ENCODE data around the gene PDZRN4.
A peak's percentile ranks its signal among the peaks of the same experiment; 100 is the strongest.

Gene PDZRN4

DNA sequence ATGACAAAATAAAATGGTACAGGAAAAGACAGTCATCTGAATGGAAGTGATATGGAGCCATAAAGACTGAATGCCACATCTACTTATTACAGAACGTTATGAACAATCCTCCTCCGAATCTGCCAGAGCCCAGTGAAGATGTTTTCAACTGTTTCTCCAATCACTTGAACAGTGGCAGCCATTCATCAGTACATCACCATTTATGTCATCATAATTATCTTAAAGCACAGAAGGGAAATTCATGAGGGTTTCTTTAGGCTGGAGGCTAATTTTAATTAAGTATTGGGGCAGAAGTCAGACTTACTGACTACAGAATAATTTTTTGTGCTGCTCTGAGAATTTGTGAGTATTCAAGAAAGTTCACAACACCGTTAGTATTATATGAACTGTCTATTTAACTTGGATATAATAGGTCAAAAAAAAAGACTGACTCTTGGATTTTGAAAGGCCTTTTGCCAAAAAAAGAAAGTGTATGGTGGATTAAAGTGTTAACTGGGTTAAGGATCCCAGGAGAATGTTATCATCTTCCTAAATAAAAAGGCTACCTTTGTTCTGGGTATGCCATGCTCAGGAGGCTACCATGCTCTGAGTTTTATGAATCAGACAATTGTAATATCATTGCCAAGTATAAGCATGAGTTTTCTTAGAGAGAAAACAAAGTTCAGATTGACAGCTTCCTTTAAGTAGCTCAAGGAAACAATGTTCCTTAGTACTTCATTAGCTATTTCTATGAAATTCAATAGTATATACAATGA, 40.1 kb downstream of the PDZRN4 start:
- TF ChIP-seq, protein P1, sequence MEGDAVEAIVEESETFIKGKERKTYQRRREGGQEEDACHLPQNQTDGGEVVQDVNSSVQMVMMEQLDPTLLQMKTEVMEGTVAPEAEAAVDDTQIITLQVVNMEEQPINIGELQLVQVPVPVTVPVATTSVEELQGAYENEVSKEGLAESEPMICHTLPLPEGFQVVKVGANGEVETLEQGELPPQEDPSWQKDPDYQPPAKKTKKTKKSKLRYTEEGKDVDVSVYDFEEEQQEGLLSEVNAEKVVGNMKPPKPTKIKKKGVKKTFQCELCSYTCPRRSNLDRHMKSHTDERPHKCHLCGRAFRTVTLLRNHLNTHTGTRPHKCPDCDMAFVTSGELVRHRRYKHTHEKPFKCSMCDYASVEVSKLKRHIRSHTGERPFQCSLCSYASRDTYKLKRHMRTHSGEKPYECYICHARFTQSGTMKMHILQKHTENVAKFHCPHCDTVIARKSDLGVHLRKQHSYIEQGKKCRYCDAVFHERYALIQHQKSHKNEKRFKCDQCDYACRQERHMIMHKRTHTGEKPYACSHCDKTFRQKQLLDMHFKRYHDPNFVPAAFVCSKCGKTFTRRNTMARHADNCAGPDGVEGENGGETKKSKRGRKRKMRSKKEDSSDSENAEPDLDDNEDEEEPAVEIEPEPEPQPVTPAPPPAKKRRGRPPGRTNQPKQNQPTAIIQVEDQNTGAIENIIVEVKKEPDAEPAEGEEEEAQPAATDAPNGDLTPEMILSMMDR (IDR thresholded peaks at IDR 0.05; ENCODE audit: insufficient read depth, low read depth, low read length, missing control alignments): no peak
- H3K4me3 ChIP-seq (ENCODE audit: low read length): no peak overlapping the region
- DNase-seq (ENCODE audit: low read depth): no peak

DNA sequence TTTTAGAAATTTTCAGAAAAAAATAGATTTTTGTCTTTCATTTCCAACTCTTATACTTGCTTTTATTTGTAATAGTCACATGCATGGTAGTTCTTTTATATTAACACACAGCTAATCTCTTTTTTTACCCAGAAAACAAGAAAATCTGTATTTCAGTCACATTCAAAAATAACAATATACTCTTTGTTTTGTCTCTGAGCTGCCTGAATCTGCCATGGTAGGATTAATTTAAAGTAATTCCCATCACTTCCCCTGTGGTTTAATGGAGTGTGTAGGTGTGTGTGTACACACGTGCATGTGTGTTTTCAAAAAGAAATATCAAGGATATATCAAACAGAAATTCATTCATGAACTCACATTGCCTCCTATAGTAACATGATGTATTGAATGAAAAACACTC, 42.6 kb downstream of the PDZRN4 start:
- H3K4me3 ChIP-seq (ENCODE audit: low read length): no peak overlapping the region
- no peak for DNase-seq (ENCODE audit: low read depth)
- TF ChIP-seq, protein P1 (IDR thresholded peaks at IDR 0.05; ENCODE audit: insufficient read depth, low read depth, low read length, missing control alignments): no peak

DNA sequence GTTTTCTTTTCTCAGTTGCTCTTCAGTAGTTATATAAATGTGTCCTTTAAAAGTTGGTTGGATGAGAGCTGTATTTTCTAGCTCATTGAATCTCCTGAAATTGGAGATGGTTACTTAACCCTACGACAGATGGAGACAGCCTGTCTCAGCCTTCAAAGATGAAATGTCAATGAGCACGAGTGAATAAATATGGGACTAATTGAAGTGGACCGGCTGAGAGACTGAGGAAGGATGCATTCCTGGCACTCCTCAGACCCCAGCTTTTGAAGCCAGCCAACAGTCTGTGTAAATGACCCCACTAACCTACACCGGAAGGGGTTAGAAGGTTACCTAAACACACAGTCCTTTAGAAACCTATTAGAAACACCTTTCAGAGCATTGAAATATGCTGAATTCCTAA, 46.6 kb downstream of the PDZRN4 start:
- H3K4me3 ChIP-seq (ENCODE audit: low read length): no peak overlapping the region
- DNase-seq (ENCODE audit: low read depth): no peak
- TF ChIP-seq, protein P1 (IDR thresholded peaks at IDR 0.05; ENCODE audit: insufficient read depth, low read depth, low read length, missing control alignments): no peak

DNA sequence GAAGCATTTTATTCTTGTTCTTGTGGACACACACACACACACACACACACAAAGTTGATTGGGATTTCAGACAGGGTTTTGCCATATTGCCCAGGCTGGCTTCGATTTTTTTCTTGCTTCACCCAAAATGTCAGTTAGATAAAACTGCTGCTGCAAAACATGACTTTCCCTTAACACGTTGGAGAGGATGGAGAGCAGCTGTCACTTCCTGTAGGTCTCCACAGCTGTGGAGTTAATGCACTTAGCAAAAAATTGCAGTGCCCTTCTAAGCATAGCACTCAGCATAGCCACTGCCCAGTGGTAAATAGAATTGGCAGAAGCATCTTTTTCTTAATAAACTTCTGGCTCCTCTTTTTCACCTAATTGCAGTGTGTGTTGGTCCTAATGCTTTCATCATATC, 54.5 kb downstream of the PDZRN4 start:
- DNase-seq (ENCODE audit: low read depth): no peak
- TF ChIP-seq, protein P1 (IDR thresholded peaks at IDR 0.05; ENCODE audit: insufficient read depth, low read depth, low read length, missing control alignments): no peak

DNA sequence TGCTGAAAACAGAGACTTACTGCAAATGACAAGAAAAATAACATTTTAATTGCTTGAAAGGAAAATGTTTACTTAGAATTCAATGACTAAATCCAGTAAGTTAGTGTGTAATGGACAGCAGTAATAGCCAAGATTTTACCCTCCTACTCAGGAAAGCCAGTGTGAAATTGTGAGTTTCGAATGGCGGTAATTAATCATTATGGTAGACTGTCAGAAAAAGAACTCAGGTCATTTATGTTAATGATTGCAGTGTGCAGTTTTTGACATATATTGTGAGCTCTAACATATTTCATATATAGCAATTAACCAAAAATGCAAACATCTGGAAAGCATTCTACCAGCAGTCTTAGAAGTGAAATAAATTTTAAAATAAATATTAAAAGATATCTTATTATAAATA, 60.3 kb downstream of the PDZRN4 start:
- no peak for DNase-seq (ENCODE audit: low read depth)
- H3K4me3 ChIP-seq (ENCODE audit: low read length): no peak overlapping the region
- TF ChIP-seq, protein P1 (IDR thresholded peaks at IDR 0.05; ENCODE audit: insufficient read depth, low read depth, low read length, missing control alignments): no peak

More for the DNA sequence above, 54.5 kb downstream of the PDZRN4 start:
- no peak overlapping the region for H3K4me3 ChIP-seq (ENCODE audit: low read length)

DNA sequence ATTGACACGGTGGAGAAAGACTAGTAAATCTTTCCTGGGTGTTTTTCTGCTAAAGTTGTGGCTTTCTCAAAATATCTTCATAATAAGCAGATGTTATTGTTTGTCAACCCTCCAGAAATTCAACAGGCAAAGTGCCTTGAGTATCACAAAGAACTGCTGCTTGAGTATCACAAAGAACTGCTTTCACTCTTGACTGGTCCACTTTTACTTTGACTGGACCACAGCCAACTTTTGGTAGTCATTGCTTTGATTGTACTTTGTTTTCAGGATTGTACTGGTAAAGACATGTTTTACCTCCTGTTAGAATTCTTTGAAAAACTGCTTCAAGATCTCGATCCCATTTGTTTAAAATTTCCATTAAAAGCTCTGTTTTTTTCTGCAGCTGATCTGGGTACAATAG, 62.6 kb downstream of the PDZRN4 start:
- H3K4me3 ChIP-seq (ENCODE audit: low read length): no peak overlapping the region
- TF ChIP-seq, protein P1 (IDR thresholded peaks at IDR 0.05; ENCODE audit: insufficient read depth, low read depth, low read length, missing control alignments): no peak
- DNase-seq (ENCODE audit: low read depth): peak; percentile 70

Data from epithelial cell of esophagus (primary cell).